ENCODE results near the gene DNAAF5. TPM values are rescaled to one million over a fixed set of nuclear protein-coding genes. Genes with fewer than 3 reads are reported as not detected.
A peak's percentile ranks its signal among the peaks of the same experiment; 100 is the strongest.
"Not testable (repeated sequence)": the region's sequence is repeated elsewhere in the genome, so short reads cannot be mapped to it uniquely, and the experiment has no call there.

DNAAF5 gene
- total RNA-seq, 6 experiments from 2014 or later = 9.5 to 22.8 (median 10.5) TPM

- peaks cover 0 to 10% (median 5%) of the 10 kb centered on the region in 4 donors for H3K36me3 ChIP-seq
- no peaks in the 10 kb centered on the region for H3K27me3 ChIP-seq
- no peaks in the 10 kb centered on the region for H3K4me1 ChIP-seq
- ATAC-seq (no peak), DNase-seq (peak in 1 of 3 donors; percentile 30)
- H3K4me3 ChIP-seq = no peak overlapping the region
- TF ChIP-seq CTCF (IDR thresholded peaks at IDR 0.05) (no peak), POLR2A (IDR thresholded peaks at IDR 0.05) (no peak)
- intact Hi-C loops (cut with DNase I) = no loop called here
- 97% methylated on average over 6 of the region's 26 CpGs for WGBS (ENCODE audit: insufficient coverage, low coverage, low lambda C conversion rate, missing lambda C conversion rate)
- no peak overlapping the region for H3K27ac ChIP-seq
- H3K9me3 ChIP-seq = no peaks in the 10 kb centered on the region
Measured at GRCh38 chr7:750111-750905, 23.8 kb downstream of the DNAAF5 start.

- H3K9me3 ChIP-seq = no peaks in the 10 kb centered on the region
- H3K36me3 ChIP-seq = peaks cover 0 to 17% (median 5%) of the 10 kb centered on the region in 4 donors
- H3K4me3 ChIP-seq = no peak overlapping the region
- WGBS (ENCODE audit: insufficient coverage, low coverage, low lambda C conversion rate, missing lambda C conversion rate) = 90% methylated on average over 15 of the region's 15 CpGs
- intact Hi-C loops (cut with DNase I) = no loop called here
- no peak overlapping the region for H3K27ac ChIP-seq
- H3K4me1 ChIP-seq = no peaks in the 10 kb centered on the region
- DNase-seq (peak in 1 of 3 donors; percentile 20), ATAC-seq (no peak)
- TF ChIP-seq CTCF (IDR thresholded peaks at IDR 0.05) (no peak), POLR2A (IDR thresholded peaks at IDR 0.05) (no peak)
- H3K27me3 ChIP-seq = no peaks in the 10 kb centered on the region
Measured at GRCh38 chr7:751826-752225, 25.3 kb downstream of the DNAAF5 start.

GRCh38 chr7:752256-752655, 25.8 kb downstream of the DNAAF5 start:
- H3K27me3 ChIP-seq; intact Hi-C loops (cut with DNase I); H3K27ac ChIP-seq; ATAC-seq; H3K4me1 ChIP-seq; H3K9me3 ChIP-seq; H3K4me3 ChIP-seq: not testable (repeated sequence)
- peaks cover 0 to 21% (median 7%) of the 10 kb centered on the region in 4 donors for H3K36me3 ChIP-seq
- 88% methylated on average over 31 of the region's 33 CpGs for WGBS (ENCODE audit: insufficient coverage, low coverage, low lambda C conversion rate, missing lambda C conversion rate)
- DNase-seq = peak in 1 of 3 donors; percentile 52

- no peak for ATAC-seq
- intact Hi-C loops (cut with DNase I) = no loop called here
- WGBS (ENCODE audit: insufficient coverage, low coverage, low lambda C conversion rate, missing lambda C conversion rate) = 97% methylated on average over 11 of the region's 17 CpGs
- no peaks in the 10 kb centered on the region for H3K9me3 ChIP-seq
- no peaks in the 10 kb centered on the region for H3K4me1 ChIP-seq
- TF ChIP-seq POLR2A (IDR thresholded peaks at IDR 0.05) (no peak), CTCF (IDR thresholded peaks at IDR 0.05) (no peak)
- H3K36me3 ChIP-seq = peaks cover 0 to 27% (median 11%) of the 10 kb centered on the region in 4 donors
- no peak overlapping the region for H3K4me3 ChIP-seq
- H3K27me3 ChIP-seq = no peaks in the 10 kb centered on the region
- DNase-seq = peak in 1 of 3 donors; percentile 40
- no peak overlapping the region for H3K27ac ChIP-seq
Measured at GRCh38 chr7:753190-753589, 26.7 kb downstream of the DNAAF5 start.
